HG03442 (cell line): ENCODE data around the gene TXNRD3.

Source experiments
- ATAC-seq: cut with Tn5 transposase; IDR thresholded peaks from one replicate; pipeline ENCODE4 v1.9.1; 2021; ENCODE audit warnings: mild to moderate bottlenecking, moderate library complexity; ENCODE audit not compliant: unreplicated experiment

Gene TXNRD3

DNA sequence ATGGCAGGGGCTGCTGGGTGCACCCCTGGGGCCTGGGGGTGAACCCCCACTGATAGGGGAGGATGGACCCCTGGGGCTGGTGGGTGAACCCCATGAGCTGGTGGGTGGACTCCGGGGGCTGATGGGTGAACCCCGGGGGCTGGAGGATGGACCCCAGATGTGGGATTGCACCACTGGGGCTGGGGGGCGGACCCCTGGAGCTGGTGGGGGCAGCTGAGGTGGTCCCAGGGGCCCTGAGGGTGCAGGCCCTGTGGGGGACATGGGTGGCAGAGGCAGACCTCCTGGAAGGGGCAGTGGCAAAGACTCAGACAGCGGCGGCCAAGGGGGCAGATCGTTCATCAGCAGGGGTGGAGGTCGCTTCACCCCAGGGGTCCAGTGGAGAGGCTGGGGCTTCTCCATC is 17.4 kb upstream of the TXNRD3 start:
- ATAC-seq, result no peak

- ATAC-seq, result no peak
Measured at GRCh38 chr3:126671521-126671920, 16.6 kb upstream of the TXNRD3 start.

DNA sequence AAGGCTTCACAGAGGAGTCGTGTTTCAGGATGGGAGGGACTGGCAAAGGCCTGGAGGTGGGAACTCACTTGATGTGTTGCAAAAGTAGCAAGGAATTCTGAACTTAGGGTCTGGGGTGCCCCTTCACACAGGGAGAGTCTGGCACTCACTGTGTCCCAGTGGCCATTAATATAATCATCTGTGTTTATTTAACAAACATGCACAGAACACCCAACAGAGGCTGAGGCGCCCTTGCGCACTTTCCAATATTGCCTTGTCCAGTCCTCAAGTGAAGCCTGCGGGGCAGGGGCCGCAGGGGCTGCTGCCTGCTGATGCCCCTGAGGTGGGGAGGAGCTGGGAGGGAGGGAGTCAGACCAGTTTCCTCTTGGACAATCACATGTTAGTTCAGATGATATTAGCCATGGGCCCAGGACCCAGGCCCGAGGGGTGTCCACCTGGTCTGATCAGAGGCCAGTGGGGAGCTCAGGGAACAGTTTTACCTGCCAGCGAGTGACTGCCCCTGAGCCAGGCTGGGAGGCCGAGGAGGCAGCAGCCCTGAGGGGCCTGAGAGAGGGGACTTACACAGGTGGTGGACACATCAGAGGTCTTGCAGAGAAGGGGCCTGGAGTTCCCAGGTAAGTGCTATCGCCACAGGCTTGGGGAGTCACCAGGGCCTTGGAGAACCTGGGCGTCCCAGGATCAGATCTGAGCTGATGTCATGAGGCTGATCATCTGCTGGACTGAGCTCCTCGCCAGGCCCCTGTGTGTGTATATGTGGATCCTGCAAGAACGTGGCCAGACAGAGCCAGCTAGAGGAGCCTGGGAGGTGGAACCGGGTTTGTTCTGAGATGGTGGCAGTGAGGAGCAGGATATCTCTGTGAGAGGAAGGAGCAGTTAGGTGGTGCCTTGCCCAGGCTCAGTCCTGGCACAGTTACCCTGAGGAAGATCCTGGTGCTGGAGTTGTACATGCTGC is 13.8 kb upstream of the TXNRD3 start:
- ATAC-seq, result no peak

GRCh38 chr3:126667631-126668449 is 12.9 kb upstream of the TXNRD3 start:
- ATAC-seq, result no peak

DNA sequence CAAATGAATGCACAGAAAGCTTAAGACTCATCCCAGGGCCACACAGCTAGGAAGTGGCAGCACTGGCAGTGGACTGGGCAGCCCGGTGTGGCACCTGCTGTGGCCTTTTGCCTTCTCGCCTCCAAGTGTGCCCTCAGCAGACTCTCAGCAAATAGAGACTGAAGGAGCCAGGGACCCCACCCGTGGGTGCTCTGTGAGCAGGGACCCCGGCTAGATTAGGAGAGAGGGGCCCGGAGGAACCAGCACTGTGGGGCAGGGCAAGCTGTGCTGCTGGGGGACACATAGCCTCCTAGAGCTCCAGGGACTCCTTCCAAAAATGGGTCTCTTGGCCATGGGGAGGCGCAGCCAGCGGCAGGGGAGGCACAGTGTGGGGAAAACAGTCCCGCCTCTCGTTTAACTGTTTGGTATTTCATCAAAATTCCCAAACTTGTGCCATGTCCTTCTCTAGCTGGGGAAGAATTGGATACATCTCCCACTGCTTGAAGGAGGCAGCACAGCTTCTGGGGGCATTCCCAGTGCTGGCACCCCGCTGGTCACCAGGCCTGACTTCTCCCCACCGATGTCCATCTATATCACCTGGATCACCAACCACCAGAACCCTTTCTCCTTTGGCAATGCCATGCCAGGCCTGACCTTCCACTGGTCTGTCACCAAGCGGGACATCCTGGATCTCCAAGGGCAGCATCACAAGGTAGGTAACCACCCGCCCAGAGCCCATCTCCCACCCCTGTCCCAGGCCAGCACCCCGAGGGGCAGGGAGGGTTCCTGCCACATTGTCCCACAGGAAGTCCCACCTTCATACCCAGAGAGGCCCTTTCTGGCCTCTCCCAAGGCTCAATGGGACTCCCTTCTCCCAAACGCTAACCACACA is 12.0 kb upstream of the TXNRD3 start:
- no peak for ATAC-seq

- ATAC-seq, result no peak
Measured at GRCh38 chr3:126665959-126666657, 11.2 kb upstream of the TXNRD3 start.

DNA sequence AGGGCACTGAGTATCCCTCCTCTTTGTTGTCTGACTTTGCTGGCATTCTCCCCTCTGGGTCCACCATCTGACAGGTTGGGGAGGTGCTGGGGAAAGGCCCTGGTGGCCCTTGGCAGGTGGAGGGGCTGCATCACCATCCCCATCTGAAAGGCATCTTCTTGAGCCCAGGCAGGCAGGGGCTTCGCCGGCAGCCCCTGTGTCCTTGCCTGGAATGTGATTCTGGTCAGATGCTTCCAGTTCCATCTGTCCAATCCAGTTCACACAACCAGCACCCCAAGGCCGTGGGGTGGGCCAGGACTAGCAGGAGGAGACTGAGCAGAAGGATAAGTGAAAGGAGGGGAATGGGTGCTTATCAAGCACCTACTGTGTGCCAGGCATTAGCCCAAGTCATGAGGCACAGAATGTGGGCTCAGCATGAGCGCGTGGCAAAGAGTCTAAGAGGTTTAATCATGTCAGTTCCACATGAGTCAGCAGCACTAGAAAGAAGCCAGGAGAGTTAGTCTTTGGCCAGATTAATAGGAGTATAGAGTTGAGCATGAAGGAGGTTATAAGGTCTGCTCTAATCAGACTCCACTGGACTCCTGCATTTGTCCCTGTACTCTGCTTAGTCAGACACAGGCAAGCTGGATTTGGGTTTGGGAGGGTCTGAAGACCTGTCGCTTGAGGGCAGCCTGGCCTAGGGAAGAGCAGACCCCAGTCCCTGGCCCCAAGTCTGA is 10.5 kb upstream of the TXNRD3 start:
- ATAC-seq, result no peak

DNA sequence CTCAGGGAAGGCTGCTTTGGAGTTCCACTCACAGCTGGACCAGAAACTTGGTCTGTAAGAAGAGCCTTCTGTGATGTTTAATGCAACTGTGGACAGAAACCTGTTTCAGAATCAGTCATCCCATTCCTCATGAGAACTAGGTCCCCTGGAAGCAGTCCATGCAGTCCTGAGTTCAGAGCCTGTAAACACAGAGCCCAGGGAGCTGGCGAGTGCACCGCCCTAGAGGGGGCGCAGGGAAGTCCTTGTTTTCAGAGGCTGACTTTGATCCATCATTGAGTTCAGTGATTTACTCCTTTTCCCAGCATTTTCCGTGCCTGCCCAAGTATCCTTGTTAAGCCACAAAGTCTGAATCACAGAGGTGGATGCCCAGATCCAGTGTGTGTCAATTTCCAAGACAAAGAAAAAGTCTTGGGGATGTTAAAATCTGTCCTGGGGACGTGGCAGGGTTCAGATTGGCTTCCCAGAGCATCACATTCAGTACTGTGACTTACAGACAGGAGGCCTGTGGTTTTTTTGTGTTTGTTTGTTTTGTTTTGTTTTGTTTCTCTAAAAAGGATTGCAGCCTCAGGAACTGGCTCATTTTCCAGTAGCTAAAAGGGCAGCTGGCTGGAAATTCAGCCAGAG is 9.8 kb upstream of the TXNRD3 start:
- no peak for ATAC-seq

- no peak for ATAC-seq
Measured at GRCh38 chr3:126663750-126664149, 8.8 kb upstream of the TXNRD3 start.

DNA sequence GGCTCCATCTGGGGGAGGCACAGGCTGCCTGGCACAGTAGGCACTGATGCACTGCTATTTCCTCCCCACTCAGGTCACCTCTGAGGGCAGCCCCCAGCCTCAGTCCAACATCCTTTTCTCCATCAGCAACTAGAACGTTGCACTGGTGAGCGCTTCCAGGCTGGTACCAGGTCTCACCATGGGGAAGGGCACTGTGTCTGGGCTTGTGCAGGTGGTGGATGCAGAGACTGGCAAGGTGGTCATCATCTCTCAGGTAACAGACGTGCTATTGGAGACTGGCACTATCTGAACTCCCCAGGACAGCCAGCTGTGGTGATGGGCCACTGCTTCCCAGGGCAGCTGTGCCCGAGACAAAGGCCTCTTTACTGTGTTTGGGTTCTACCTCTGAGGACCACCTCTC is 8.3 kb upstream of the TXNRD3 start:
- ATAC-seq, result no peak

DNA sequence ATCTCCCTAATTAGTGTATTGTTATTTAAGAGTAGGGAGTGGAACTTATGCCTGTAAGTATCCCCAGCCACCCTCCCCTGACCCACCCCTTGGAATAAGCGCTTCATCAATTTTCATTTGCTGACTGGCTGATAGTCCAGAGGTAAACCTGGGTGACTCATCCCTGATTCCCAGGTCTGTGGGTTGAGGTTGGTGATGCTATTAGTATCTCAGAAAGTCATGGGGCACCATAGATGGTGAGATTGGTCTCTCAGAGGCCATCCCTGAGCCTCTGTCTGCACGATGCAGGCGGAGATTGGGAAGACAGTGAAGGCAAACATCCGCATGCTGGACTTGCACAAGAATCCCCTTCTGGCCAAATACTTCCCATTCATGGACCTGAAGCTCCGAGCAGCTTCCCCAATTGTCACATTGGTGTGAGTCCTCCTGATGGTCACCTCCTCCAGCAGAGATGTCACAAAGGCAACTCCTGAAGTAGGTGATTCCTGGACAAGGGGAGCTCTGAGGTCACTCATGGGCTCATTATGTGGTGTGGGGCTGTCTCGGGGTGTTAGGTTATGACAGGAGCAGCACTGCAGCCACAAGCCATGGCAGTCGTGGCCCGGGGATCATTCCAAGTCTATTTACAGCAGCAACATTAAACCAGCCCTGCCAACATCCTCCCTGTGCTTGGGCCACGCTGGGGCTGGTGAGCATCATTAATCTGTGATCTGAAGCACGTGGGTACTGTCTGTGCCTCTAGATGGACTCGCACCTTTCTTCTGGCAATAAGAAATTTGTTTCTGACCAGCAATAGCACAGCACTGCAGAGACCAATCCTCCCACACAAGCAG is 6.8 kb upstream of the TXNRD3 start:
- no peak for ATAC-seq

DNA sequence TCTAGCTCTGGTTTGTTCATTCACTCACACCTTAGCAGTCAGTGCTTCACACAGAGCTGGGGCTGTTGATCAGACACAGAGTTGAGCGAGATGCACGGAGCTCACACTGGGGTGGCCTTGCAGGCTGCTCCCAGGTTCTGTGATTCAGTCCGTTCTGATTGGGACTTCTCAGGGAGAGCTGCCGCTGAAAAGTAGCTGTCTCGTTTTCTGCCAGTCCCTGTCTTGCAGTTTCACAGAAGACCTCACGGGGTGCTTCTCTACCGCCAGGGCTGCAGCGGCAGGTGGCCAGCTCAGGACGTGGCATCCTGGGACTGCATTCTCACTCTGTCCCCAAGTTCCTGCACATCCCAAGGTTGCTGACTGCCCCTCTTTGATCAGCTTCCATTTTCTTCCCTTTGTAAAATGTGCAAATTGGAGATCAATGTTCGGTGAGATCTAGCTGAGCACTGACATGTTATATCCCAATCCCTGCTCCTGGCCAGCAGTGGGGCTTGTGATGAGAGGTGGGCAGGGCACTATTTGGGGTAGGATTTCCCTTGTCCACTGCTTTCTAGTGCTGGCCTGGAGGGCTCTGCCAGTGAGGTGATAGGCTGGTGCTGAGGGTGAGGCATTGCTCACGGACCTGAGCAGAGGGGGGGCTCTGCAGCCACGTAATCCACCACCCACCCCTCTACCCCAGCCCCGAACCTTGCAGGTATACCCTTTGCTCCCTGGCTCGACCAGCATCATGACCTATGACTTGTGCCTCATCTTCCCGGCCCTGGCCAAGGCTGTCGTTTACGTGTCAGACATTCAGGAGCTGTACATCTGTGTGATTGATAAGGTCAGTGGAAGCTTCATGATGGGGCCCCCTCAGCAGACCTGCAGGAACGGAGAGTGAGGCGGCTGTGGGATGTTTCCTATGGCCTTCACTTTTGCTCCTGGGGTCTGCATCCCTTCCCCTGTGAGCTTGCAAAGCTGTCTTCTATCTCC is 5.3 kb upstream of the TXNRD3 start:
- no peak for ATAC-seq

DNA sequence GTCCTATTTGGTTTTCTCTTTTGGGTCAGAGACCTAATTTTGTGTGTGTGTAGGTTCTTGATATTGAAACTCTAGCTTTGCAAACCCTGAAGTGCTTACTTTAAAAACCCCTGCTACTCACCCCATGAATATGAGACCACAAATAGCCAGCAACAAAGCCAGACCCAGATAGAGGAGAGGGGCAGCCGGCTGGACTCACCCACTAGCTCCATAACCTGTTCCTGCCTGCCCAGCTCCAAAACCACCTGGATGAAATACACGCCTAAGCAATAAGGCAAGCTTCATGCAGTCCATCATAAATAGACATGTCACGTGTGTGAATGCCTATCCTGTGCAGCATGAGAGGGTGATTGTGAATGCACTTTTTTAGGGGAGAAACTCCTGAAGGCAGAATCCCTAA is 3.7 kb upstream of the TXNRD3 start:
- no peak for ATAC-seq

GRCh38 chr3:126657901-126658300 is 3.0 kb upstream of the TXNRD3 start:
- ATAC-seq, result no peak

DNA sequence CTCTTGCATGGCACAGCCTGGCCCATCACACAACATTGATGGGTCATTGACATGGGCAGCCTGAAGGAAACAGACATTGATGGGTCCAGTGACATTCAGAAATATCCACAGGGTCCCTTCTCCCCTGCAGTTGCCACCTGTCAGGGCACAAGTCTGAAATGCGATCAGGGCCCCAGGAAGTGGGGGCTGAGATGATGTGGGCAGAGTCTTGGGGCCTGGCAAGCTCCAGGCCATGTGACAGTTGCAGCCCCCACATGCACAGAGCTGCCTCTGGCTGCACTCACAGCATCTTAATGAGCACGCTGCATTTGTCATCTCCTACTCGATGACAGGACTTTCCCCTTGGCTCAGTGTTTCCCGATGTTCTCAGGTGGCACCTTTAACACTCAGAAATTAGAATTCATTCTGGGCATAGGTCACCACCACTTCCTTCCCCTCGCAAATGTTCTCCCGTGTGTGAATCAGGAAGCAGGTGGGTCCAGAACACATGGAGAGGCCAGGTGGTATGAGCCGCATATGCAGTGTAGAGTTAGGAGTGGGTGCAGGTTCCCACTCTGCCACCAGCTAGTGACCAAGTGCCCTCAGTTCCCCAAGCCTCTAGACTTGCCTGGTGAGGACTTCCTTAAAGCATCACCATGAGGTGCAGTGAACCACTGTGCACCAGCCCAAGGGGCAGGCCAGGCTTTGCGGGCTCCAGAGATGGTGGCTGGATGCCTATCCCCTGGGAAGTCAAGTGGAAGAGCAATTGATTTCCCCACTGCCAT is 1.6 kb upstream of the TXNRD3 start:
- ATAC-seq, result no peak

GRCh38 chr3:126655887-126656286 is 963 bp upstream of the TXNRD3 start:
- ATAC-seq, result no peak
